ENCODE results near the gene TRPC4AP.

TRPC4AP gene

DNA sequence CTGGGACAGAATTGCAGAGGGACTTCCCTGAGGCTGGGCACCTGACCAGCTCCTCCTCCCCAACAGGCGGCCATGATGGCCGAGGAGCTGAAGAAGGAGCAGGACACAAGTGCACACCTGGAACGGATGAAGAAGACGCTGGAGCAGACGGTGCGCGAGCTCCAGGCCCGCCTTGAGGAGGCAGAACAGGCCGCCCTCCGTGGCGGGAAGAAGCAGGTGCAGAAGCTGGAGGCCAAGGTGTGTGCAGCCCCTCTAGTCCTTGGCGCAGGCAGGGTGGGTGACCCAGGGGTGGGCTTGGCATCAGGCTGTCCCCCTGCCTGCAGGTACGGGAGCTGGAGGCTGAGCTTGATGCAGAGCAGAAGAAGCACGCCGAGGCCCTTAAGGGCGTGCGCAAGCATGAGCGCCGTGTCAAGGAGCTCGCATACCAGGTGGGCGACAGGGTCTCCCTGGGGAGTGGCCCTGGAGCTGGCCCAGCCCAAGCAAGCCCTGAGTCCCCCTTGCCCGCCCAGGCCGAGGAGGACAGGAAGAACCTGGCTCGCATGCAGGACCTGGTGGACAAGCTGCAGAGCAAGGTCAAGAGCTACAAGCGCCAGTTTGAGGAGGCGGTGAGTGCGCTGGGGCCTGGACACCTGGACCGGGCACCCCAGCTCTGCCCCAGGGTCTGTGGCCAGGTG lies 91.5 kb downstream of the TRPC4AP start:
- no peak overlapping the region for H3K4me3 Mint-ChIP-seq
- H3K9me3 Mint-ChIP-seq, result no peaks in the 10 kb centered on the region
- H3K27ac Mint-ChIP-seq, result no peak overlapping the region
- H3K36me3 Mint-ChIP-seq (ENCODE audit: low read depth), result peaks cover 49% of the 10 kb centered on the region
- DNase-seq (ENCODE audit: low spot score), result no peak
- H3K4me1 Mint-ChIP-seq (ENCODE audit: low read depth), result no peaks in the 10 kb centered on the region
- H3K27me3 Mint-ChIP-seq (ENCODE audit: low read depth), result no peaks in the 10 kb centered on the region

DNA sequence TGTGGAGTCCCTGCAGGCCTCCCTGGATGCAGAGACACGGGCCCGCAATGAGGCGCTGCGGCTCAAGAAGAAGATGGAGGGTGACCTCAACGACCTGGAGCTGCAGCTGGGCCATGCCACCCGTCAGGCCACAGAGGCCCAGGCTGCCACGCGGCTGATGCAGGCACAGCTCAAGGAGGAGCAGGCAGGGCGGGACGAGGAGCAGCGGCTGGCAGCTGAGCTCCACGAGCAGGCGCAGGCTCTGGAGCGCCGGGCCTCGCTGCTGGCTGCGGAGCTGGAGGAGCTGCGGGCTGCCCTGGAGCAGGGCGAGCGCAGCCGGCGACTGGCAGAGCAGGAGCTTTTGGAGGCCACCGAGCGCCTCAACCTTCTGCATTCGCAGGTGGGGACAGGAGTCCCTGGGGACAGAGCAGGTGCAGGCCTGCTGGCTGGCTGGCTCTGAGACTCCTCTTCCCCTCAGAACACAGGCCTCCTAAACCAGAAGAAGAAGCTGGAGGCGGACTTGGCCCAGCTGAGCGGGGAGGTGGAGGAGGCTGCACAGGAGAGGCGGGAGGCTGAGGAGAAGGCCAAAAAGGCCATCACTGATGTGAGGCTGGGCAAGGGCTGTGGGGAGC lies 92.2 kb downstream of the TRPC4AP start:
- H3K27me3 Mint-ChIP-seq (ENCODE audit: low read depth), result no peaks in the 10 kb centered on the region
- H3K4me3 Mint-ChIP-seq, result no peak overlapping the region
- no peak overlapping the region for H3K27ac Mint-ChIP-seq
- H3K9me3 Mint-ChIP-seq, result no peaks in the 10 kb centered on the region
- H3K4me1 Mint-ChIP-seq (ENCODE audit: low read depth), result no peaks in the 10 kb centered on the region
- no peak for DNase-seq (ENCODE audit: low spot score)
- peaks cover 45% of the 10 kb centered on the region for H3K36me3 Mint-ChIP-seq (ENCODE audit: low read depth)

DNA sequence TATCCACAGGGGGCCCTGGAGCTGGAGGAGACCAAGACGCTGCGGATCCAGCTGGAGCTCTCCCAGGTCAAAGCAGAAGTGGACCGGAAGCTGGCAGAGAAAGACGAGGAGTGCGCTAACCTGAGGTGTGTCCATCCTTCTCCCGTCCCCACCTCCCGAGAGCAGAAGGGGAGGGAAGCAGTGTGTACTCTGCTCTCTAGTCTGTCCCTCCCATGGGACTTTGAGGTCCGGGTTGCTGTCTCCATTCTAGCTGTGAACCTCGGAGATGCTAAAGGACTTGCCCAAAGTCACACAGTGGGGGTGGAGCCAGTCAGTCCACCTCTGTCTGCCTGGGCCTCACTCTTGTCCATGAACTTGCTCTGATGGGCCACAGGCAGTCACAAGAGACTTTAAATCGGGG lies 92.8 kb downstream of the TRPC4AP start:
- DNase-seq (ENCODE audit: low spot score), result no peak
- peaks cover 40% of the 10 kb centered on the region for H3K36me3 Mint-ChIP-seq (ENCODE audit: low read depth)
- H3K4me3 Mint-ChIP-seq, result no peak overlapping the region
- H3K27ac Mint-ChIP-seq, result no peak overlapping the region
- no peaks in the 10 kb centered on the region for H3K27me3 Mint-ChIP-seq (ENCODE audit: low read depth)
- H3K4me1 Mint-ChIP-seq (ENCODE audit: low read depth), result no peaks in the 10 kb centered on the region
- no peaks in the 10 kb centered on the region for H3K9me3 Mint-ChIP-seq

DNA sequence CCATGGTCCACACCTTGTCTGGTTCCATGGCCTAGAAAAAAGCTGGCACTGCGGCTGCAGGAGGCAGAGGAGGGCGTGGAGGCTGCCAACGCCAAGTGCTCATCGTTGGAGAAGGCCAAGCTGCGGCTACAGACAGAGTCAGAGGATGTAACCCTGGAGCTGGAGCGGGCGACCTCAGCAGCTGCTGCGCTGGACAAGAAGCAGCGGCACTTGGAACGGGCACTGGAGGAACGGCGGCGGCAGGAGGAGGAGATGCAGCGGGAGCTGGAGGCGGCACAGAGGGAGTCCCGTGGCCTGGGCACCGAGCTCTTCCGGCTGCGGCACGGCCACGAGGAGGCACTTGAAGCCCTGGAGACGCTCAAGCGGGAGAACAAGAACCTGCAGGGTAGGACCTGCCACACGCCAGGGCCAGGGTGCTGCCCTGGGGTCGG lies 93.6 kb downstream of the TRPC4AP start:
- no peaks in the 10 kb centered on the region for H3K9me3 Mint-ChIP-seq
- H3K27ac Mint-ChIP-seq, result no peak overlapping the region
- H3K36me3 Mint-ChIP-seq (ENCODE audit: low read depth), result peaks cover 36% of the 10 kb centered on the region
- no peak for DNase-seq (ENCODE audit: low spot score)
- no peaks in the 10 kb centered on the region for H3K27me3 Mint-ChIP-seq (ENCODE audit: low read depth)
- H3K4me1 Mint-ChIP-seq (ENCODE audit: low read depth), result no peaks in the 10 kb centered on the region
- no peak overlapping the region for H3K4me3 Mint-ChIP-seq

DNA sequence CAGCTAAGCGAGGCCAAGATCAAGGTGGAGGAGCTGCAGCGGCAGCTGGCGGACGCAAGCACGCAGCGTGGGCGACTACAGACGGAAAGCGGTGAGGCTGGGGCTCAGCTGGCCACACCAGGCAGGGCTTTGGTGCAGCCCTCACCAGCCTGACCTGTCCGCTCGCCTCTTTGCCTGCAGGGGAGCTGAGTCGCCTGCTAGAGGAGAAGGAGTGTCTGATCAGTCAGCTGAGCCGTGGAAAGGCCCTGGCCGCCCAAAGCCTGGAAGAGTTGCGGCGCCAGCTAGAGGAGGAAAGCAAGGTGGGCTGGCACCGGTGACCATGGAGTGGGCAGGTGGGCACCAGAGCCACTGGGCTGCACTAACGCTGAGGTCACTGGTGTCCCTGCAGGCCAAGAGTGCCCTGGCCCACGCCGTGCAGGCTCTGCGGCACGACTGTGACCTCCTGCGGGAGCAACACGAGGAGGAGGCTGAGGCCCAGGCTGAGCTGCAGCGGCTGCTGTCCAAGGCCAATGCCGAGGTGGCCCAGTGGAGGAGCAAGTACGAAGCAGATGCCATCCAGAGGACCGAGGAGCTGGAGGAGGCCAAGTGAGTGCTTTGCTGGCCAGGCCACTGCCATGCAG lies 94.2 kb downstream of the TRPC4AP start:
- H3K4me1 Mint-ChIP-seq (ENCODE audit: low read depth), result no peaks in the 10 kb centered on the region
- H3K9me3 Mint-ChIP-seq, result no peaks in the 10 kb centered on the region
- no peaks in the 10 kb centered on the region for H3K27me3 Mint-ChIP-seq (ENCODE audit: low read depth)
- peaks cover 33% of the 10 kb centered on the region for H3K36me3 Mint-ChIP-seq (ENCODE audit: low read depth)
- H3K27ac Mint-ChIP-seq, result no peak overlapping the region
- H3K4me3 Mint-ChIP-seq, result no peak overlapping the region
- no peak for DNase-seq (ENCODE audit: low spot score)

DNA sequence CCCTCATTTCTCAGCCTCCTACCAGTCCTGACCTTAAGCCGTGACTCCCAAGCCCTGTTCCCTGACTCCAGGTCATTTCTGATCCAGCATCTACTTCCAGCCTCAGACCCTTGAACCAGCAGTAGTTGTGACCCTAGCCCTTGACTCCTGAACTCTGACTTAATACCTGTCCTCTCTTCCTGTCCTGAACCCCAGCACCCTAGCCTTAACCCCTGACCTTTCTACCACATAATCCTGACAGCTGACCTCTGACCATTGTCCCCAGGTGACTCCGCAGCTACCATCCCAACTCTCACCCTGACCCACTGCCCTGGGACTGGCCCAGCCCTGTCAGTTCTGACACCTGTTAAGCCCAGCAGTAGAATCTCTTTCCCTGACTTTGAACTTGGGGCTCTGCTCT lies 94.8 kb downstream of the TRPC4AP start:
- Mint-ChIP-seq H3K27me3 (ENCODE audit: low read depth) (no peaks in the 10 kb centered on the region), H3K4me1 (ENCODE audit: low read depth) (no peaks in the 10 kb centered on the region), H3K4me3 (no peak overlapping the region), H3K36me3 (ENCODE audit: low read depth) (peaks cover 33% of the 10 kb centered on the region), H3K9me3 (no peaks in the 10 kb centered on the region), H3K27ac (no peak overlapping the region)
- no peak for DNase-seq (ENCODE audit: low spot score)

DNA sequence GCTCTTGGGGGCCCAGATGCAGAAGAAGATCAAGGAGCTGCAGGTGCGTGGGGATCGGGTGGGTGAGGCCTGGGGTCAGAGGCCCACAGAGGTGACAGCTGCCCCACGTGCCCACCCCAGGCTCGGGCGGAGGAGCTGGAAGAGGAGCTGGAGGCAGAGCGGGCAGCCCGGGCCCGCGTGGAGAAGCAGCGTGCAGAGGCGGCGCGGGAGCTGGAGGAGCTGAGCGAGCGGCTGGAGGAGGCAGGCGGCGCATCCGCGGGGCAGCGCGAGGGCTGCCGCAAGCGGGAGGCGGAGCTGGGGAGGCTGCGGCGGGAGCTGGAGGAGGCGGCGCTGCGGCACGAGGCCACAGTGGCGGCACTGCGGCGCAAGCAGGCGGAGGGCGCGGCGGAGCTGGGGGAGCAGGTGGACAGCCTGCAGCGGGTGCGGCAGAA lies 95.5 kb downstream of the TRPC4AP start:
- Mint-ChIP-seq H3K36me3 (ENCODE audit: low read depth) (peaks cover 32% of the 10 kb centered on the region), H3K27ac (no peak overlapping the region), H3K9me3 (no peaks in the 10 kb centered on the region), H3K27me3 (ENCODE audit: low read depth) (no peaks in the 10 kb centered on the region), H3K4me3 (no peak overlapping the region), H3K4me1 (ENCODE audit: low read depth) (no peaks in the 10 kb centered on the region)
- no peak for DNase-seq (ENCODE audit: low spot score)

DNA sequence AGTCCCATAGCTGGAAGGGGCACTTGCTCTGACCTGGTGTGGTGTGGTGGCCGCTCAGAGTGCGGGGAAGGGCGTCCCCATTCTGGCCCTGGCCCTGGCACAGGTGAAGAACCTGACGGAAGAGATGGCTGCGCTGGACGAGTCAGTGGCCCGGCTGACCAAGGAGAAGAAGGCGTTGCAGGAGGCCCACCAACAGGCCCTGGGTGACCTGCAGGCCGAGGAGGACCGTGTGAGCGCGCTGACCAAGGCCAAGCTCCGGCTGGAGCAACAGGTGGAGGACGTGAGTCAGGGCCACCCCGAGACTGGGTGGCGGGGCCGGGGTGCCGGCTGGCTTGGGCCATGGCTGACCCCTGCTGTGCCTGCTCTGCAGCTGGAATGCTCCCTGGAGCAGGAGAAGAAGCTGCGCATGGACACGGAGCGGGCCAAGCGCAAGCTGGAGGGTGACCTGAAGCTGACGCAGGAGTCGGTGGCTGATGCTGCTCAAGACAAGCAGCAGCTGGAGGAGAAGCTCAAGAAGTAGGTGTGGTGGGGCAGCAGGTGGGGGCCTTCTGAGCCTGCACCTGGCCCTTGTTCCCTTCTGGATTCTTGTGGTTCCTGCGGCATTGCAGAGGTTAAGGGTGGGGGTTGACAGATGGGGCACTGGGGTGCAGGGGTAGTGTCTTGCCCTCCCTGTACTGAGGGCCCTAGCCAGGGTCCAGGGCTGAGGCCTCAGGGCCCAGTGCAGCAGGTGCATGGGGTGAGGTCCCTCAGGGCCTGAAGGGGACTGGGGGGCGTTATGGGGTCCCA lies 96.2 kb downstream of the TRPC4AP start:
- Mint-ChIP-seq H3K4me3 (no peak overlapping the region), H3K36me3 (ENCODE audit: low read depth) (peaks cover 31% of the 10 kb centered on the region), H3K9me3 (no peaks in the 10 kb centered on the region), H3K4me1 (ENCODE audit: low read depth) (no peaks in the 10 kb centered on the region), H3K27ac (no peak overlapping the region), H3K27me3 (ENCODE audit: low read depth) (no peaks in the 10 kb centered on the region)
- no peak for DNase-seq (ENCODE audit: low spot score)

DNA sequence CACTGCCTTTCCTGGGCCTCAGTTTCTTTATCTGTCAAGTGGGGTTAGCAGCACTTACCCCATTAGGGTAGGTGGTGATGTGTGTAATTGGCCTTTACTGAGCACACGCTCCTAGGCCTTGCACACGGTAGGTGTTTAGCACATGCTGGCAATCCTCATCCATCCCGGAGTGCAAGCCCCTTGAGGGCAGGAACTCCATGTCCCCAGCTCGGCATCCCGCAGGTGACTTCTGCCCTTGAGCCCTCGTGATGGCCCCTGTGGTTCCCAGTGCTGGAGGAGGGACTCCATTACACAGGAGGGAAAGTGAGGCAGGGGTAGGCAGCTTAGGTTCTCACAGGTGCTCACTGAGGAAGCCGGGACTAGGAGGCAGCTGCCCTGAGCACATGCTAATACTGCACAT lies 96.9 kb downstream of the TRPC4AP start:
- peaks cover 29% of the 10 kb centered on the region for H3K36me3 Mint-ChIP-seq (ENCODE audit: low read depth)

DNA sequence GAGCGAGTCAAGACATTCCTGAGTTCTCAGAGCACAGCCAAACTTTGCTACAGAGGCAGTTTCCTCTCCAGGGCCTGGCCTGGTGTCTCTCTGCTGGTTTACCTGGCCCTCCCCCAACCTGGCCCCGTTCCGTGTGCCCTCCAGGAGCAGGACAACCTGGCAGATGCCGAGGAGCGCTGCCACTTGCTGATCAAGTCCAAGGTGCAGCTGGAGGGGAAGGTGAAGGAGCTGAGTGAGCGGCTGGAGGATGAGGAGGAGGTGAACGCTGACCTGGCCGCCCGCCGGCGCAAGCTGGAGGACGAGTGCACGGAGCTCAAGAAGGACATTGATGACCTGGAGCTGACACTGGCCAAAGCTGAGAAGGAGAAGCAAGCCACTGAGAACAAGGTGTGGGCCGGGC lies 97.4 kb downstream of the TRPC4AP start:
- H3K9me3 Mint-ChIP-seq, result no peaks in the 10 kb centered on the region
- DNase-seq (ENCODE audit: low spot score), result no peak
- no peaks in the 10 kb centered on the region for H3K4me1 Mint-ChIP-seq (ENCODE audit: low read depth)
- H3K27me3 Mint-ChIP-seq (ENCODE audit: low read depth), result no peaks in the 10 kb centered on the region
- peaks cover 27% of the 10 kb centered on the region for H3K36me3 Mint-ChIP-seq (ENCODE audit: low read depth)
- H3K27ac Mint-ChIP-seq, result no peak overlapping the region
- H3K4me3 Mint-ChIP-seq, result no peak overlapping the region

More for the DNA sequence above, 96.9 kb downstream of the TRPC4AP start:
- DNase-seq (ENCODE audit: low spot score), result no peak
- Mint-ChIP-seq H3K27me3 (ENCODE audit: low read depth) (no peaks in the 10 kb centered on the region), H3K9me3 (no peaks in the 10 kb centered on the region), H3K4me3 (no peak overlapping the region), H3K27ac (no peak overlapping the region), H3K4me1 (ENCODE audit: low read depth) (no peaks in the 10 kb centered on the region)

DNA sequence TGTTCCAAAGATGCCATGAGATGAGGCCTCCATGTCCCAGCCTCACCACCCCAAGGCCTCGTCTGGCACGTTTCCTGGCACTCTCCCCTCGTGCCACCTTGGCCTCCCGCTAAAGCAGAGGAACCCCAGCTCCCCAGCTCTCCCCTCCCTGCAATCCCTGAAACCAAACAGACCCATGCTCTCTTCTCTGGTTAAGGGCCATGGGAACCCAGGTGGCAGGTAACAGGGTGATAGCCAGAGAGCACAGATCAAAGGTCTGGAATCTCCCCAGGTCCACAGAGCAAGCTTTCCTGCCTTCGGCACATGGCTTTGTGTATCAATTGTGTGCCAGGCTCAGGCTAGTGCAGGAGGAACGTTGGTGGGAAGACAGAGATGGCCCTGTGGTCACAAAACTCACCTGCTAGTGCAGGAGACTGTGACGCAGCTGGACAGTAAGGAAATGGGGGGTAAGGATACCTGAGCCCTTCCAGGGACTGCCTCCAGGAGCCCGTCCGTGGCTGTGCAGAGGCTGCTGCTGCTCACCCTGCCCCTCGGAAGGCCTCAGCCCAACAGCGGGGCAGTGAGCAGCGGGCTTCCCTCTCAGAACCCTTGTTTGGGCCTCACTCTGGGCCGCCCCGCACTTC lies 98.0 kb downstream of the TRPC4AP start:
- DNase-seq (ENCODE audit: low spot score), result no peak
- Mint-ChIP-seq H3K9me3 (no peaks in the 10 kb centered on the region), H3K4me3 (no peak overlapping the region), H3K36me3 (ENCODE audit: low read depth) (peaks cover 23% of the 10 kb centered on the region), H3K27ac (no peak overlapping the region), H3K27me3 (ENCODE audit: low read depth) (no peaks in the 10 kb centered on the region), H3K4me1 (ENCODE audit: low read depth) (no peaks in the 10 kb centered on the region)

DNA sequence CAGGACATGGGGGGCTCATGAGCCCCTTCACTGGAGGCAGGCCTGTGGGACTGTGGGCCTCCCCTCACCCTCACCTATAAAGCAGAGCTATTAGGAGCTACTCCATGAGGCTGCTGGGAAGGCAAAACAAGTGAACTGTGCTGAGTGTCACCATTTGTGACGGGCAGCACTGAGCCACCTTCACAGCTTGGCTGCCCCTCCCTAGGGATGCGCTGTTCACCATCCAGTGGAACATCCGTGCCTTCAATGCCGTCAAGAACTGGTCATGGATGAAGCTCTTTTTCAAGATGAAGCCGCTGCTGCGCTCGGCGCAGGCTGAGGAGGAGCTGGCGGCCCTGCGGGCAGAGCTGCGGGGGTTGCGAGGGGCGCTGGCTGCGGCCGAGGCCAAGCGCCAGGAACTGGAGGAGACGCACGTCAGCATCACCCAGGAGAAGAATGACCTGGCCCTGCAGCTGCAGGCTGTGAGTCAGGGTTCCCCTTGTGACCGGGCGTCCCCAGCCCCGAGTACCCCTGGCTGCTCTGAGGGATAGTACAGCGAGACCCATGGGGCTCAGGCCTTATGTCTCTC lies 98.6 kb downstream of the TRPC4AP start:
- Mint-ChIP-seq H3K9me3 (no peaks in the 10 kb centered on the region), H3K4me3 (no peak overlapping the region), H3K27ac (no peak overlapping the region), H3K27me3 (ENCODE audit: low read depth) (no peaks in the 10 kb centered on the region), H3K36me3 (ENCODE audit: low read depth) (peaks cover 19% of the 10 kb centered on the region), H3K4me1 (ENCODE audit: low read depth) (no peaks in the 10 kb centered on the region)
- DNase-seq (ENCODE audit: low spot score), result no peak

DNA sequence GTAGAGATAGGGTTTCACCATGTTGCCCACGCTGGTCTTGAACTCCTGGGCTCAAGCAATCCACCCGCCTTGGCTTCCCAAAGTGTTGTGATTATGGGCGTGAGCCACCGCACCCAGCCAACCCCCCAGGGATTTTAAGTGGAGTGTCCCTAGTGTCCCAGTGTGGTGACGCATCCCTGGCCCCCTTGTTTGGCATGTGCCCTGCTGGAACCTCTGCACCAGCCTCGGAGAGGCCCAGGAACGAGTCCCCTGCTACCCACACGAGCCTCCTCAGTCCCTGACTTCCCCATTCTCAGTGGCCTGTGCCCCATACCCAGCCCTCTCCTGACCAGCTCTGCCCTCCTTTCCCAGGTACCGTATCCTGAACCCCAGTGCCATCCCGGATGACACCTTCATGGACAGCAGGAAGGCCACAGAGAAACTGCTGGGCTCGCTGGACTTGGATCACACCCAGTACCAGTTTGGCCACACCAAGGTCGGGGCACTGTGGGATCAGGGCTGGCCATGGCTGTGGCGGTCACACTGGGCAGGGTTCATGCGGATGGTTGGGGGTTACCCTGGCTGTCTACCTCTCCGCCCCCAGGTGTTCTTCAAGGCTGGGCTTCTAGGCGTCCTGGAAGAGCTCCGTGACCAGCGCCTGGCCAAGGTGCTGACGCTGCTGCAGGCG lies 99.7 kb downstream of the TRPC4AP start:
- H3K4me3 Mint-ChIP-seq, result no peak overlapping the region
- no peaks in the 10 kb centered on the region for H3K27me3 Mint-ChIP-seq (ENCODE audit: low read depth)
- H3K36me3 Mint-ChIP-seq (ENCODE audit: low read depth), result peaks cover 9% of the 10 kb centered on the region
- H3K4me1 Mint-ChIP-seq (ENCODE audit: low read depth), result no peaks in the 10 kb centered on the region
- no peak for DNase-seq (ENCODE audit: low spot score)
- no peaks in the 10 kb centered on the region for H3K9me3 Mint-ChIP-seq
- no peak overlapping the region for H3K27ac Mint-ChIP-seq

Measured in T-helper 2 cell treated with Interferon-gamma antibody and Interleukin-4, amounts not matched to agents 5 μg/mL and 100 μg/mL, for 36 hours (primary cell).